Muscle layer of colon (tissue), 2 donors: Measurements from ENCODE around the gene RRP9.
"Not testable (repeated sequence)": the region's sequence is repeated elsewhere in the genome, so short reads cannot be mapped to it uniquely, and the experiment has no call there.

Experiments used
- H3K27ac ChIP-seq: one replicate; pipeline ENCODE4 v1.7.0; 2013; ENCODE audit warnings: low read depth, mild to moderate bottlenecking, low read length, moderate library complexity
- H3K27me3 ChIP-seq, 2 donors: one replicate each; pipeline ENCODE4 v1.7.0; 2013; ENCODE audit warnings: low read length in 2 of 2, mild to moderate bottlenecking in 2 of 2; ENCODE audit not compliant: insufficient read depth in 2 of 2, control insufficient read depth in 1 of 2
- H3K36me3 ChIP-seq: one replicate; pipeline ENCODE4 v1.7.0; 2013; ENCODE audit warnings: mild to moderate bottlenecking, low read length; ENCODE audit not compliant: insufficient read depth
- H3K4me1 ChIP-seq: one replicate; pipeline ENCODE4 v1.7.0; 2013; ENCODE audit warnings: mild to moderate bottlenecking, low read length; ENCODE audit not compliant: insufficient read depth
- H3K4me3 ChIP-seq, 2 donors: one replicate each; pipeline ENCODE4 v1.7.0; 2013; ENCODE audit warnings: low read length in 2 of 2, low read depth in 1 of 2, mild to moderate bottlenecking in 1 of 2, moderate library complexity in 1 of 2
- H3K9ac ChIP-seq: one replicate; pipeline ENCODE4 v1.7.0; 2013; ENCODE audit warnings: low read length
- H3K9me3 ChIP-seq: one replicate; pipeline ENCODE4 v1.7.0; 2013; ENCODE audit warnings: mild to moderate bottlenecking, low read length
- donor health status: abdominal sarcoma.
- donor health status: Adenocarcinoma of cecum.

Gene RRP9

GRCh38 chr3:51931756-51932155 is 9.9 kb downstream of the RRP9 start:
- no peaks in the 10 kb centered on the region for H3K4me1 ChIP-seq
- no peak overlapping the region for H3K9ac ChIP-seq

GRCh38 chr3:51930439-51930838 is 11.3 kb downstream of the RRP9 start:
- Histone ChIP-seq H3K9me3 (no peaks in the 10 kb centered on the region), H3K27me3 (no peaks in the 10 kb centered on the region), H3K36me3 (peaks cover 23% of the 10 kb centered on the region), H3K4me3 (no peak overlapping the region), H3K4me1 (no peaks in the 10 kb centered on the region), H3K27ac (no peak overlapping the region), H3K9ac (no peak overlapping the region)

More at GRCh38 chr3:51931756-51932155, 9.9 kb downstream of the RRP9 start:
- no peak overlapping the region for H3K4me3 ChIP-seq
- H3K27ac ChIP-seq: no peak overlapping the region
- no peaks in the 10 kb centered on the region for H3K27me3 ChIP-seq
- no peaks in the 10 kb centered on the region for H3K9me3 ChIP-seq
- peaks cover 35% of the 10 kb centered on the region for H3K36me3 ChIP-seq

GRCh38 chr3:51929420-51930003 is 12.2 kb downstream of the RRP9 start:
- Histone ChIP-seq H3K4me3 (no peak overlapping the region), H3K9ac (no peak overlapping the region), H3K27ac (no peak overlapping the region), H3K27me3 (no peaks in the 10 kb centered on the region), H3K36me3 (peaks cover 17% of the 10 kb centered on the region), H3K4me1 (no peaks in the 10 kb centered on the region), H3K9me3 (no peaks in the 10 kb centered on the region)

- H3K9me3 ChIP-seq, H3K9ac ChIP-seq, H3K4me1 ChIP-seq, H3K27me3 ChIP-seq, H3K4me3 ChIP-seq, H3K27ac ChIP-seq: not testable (repeated sequence)
- H3K36me3 ChIP-seq: peaks cover 14% of the 10 kb centered on the region
Measured at GRCh38 chr3:51928981-51929380, 12.7 kb downstream of the RRP9 start.

GRCh38 chr3:51928438-51928837 is 13.3 kb downstream of the RRP9 start:
- H3K27ac ChIP-seq: no peak overlapping the region

GRCh38 chr3:51927061-51927977 is 14.4 kb downstream of the RRP9 start:
- no peaks in the 10 kb centered on the region for H3K4me1 ChIP-seq
- no peak overlapping the region for H3K27ac ChIP-seq
- H3K9ac ChIP-seq: no peak overlapping the region
- no peaks in the 10 kb centered on the region for H3K27me3 ChIP-seq
- H3K36me3 ChIP-seq: no peaks in the 10 kb centered on the region
- H3K9me3 ChIP-seq: no peaks in the 10 kb centered on the region
- H3K4me3 ChIP-seq: no peak overlapping the region

More at GRCh38 chr3:51928438-51928837, 13.3 kb downstream of the RRP9 start:
- no peak overlapping the region for H3K9ac ChIP-seq
- H3K27me3 ChIP-seq: no peaks in the 10 kb centered on the region
- H3K4me1 ChIP-seq: no peaks in the 10 kb centered on the region
- peaks cover 8% of the 10 kb centered on the region for H3K36me3 ChIP-seq
- H3K4me3 ChIP-seq: no peak overlapping the region
- no peaks in the 10 kb centered on the region for H3K9me3 ChIP-seq

GRCh38 chr3:51921081-51921578 is 20.6 kb downstream of the RRP9 start:
- no peaks in the 10 kb centered on the region for H3K27me3 ChIP-seq
- H3K36me3 ChIP-seq: no peaks in the 10 kb centered on the region
- H3K27ac ChIP-seq: no peak overlapping the region
- no peak overlapping the region for H3K4me3 ChIP-seq
- no peaks in the 10 kb centered on the region for H3K4me1 ChIP-seq
- H3K9ac ChIP-seq: no peak overlapping the region
- no peaks in the 10 kb centered on the region for H3K9me3 ChIP-seq

- no peaks in the 10 kb centered on the region for H3K27me3 ChIP-seq
- H3K9ac ChIP-seq: no peak overlapping the region
- no peaks in the 10 kb centered on the region for H3K4me1 ChIP-seq
- H3K9me3 ChIP-seq: no peaks in the 10 kb centered on the region
- no peaks in the 10 kb centered on the region for H3K36me3 ChIP-seq
- H3K27ac ChIP-seq: no peak overlapping the region
- no peak overlapping the region for H3K4me3 ChIP-seq
Measured at GRCh38 chr3:51916418-51916817, 25.3 kb downstream of the RRP9 start.

GRCh38 chr3:51908026-51908425 is 33.7 kb downstream of the RRP9 start:
- H3K36me3 ChIP-seq: no peaks in the 10 kb centered on the region
- no peak overlapping the region for H3K4me3 ChIP-seq
- no peaks in the 10 kb centered on the region for H3K4me1 ChIP-seq
- H3K27ac ChIP-seq: no peak overlapping the region
- no peaks in the 10 kb centered on the region for H3K9me3 ChIP-seq
- H3K27me3 ChIP-seq: no peaks in the 10 kb centered on the region
- H3K9ac ChIP-seq: no peak overlapping the region

GRCh38 chr3:51904034-51904823 is 37.5 kb downstream of the RRP9 start:
- Histone ChIP-seq H3K4me1 (no peaks in the 10 kb centered on the region), H3K9ac (no peak overlapping the region)

GRCh38 chr3:51902361-51902760 is 39.3 kb downstream of the RRP9 start:
- not testable (repeated sequence) for H3K9me3 ChIP-seq, H3K27ac ChIP-seq, H3K27me3 ChIP-seq, H3K4me1 ChIP-seq, H3K4me3 ChIP-seq, H3K9ac ChIP-seq, H3K36me3 ChIP-seq

More at GRCh38 chr3:51904034-51904823, 37.5 kb downstream of the RRP9 start:
- H3K27ac ChIP-seq: no peak overlapping the region
- no peaks in the 10 kb centered on the region for H3K9me3 ChIP-seq
- no peak overlapping the region for H3K4me3 ChIP-seq
- H3K27me3 ChIP-seq: no peaks in the 10 kb centered on the region
- no peaks in the 10 kb centered on the region for H3K36me3 ChIP-seq
